ENCODE results near the gene CIDEB. TPM values are rescaled to one million over a fixed set of nuclear protein-coding genes. Genes with fewer than 3 reads are reported as not detected.
A peak's percentile ranks its signal among the peaks of the same experiment; 100 is the strongest.

CIDEB gene
- total and polyA plus RNA-seq, 2 of the 13 experiments (the other 11 are each of a cell fraction or from before 2014, with no cell fraction given), result 35.8 to 110 TPM

GRCh38 chr14:24343795-24344660, 36.3 kb upstream of the CIDEB start (continued):
- TF ChIP-seq MAX (IDR thresholded peaks at IDR 0.05) (peak; percentile 75), ATF1 (CRISPR knock-in tag; IDR thresholded peaks at IDR 0.05) (no peak), KLF6 (CRISPR knock-in tag; IDR thresholded peaks at IDR 0.05) (no peak), ZNF441 (CRISPR knock-in tag; IDR thresholded peaks at IDR 0.05; ENCODE audit: borderline replicate concordance) (0 out of 2 replicates have a peak, but pooled peaks have one; percentile 56), ESRRA (CRISPR knock-in tag; IDR thresholded peaks at IDR 0.05; ENCODE audit: low read depth) (peak; percentile 48; the same call in 1 of the 2 replicates), ZNF644 (CRISPR knock-in tag; IDR thresholded peaks at IDR 0.05; ENCODE audit: low read depth) (peak; percentile 69; the same call in 1 of the 2 replicates), DPF2 (CRISPR knock-in tag; IDR thresholded peaks at IDR 0.05; ENCODE audit: borderline replicate concordance, low read depth) (no peak), TOE1 (CRISPR knock-in tag; IDR thresholded peaks at IDR 0.05) (no peak), ZNF121 (CRISPR knock-in tag; IDR thresholded peaks at IDR 0.05) (no peak), ETV5 (CRISPR knock-in tag; IDR thresholded peaks at IDR 0.05; ENCODE audit: borderline replicate concordance) (no peak), MNT (IDR thresholded peaks at IDR 0.05) (0 out of 2 replicates have a peak, but pooled peaks have one; percentile 24), SMARCC2 (IDR thresholded peaks at IDR 0.05) (no peak), ZNF18 (CRISPR knock-in tag; IDR thresholded peaks at IDR 0.05; ENCODE audit: insufficient replicate concordance) (peak; percentile 50), ZNF639 (CRISPR knock-in tag; conservative IDR thresholded peaks at IDR 0.05) (no peak), CTCF (CRISPR knock-in tag; IDR thresholded peaks at IDR 0.05) (no peak), LBX2 (CRISPR knock-in tag; IDR thresholded peaks at IDR 0.05; ENCODE audit: borderline replicate concordance) (no peak), ISL2 (CRISPR knock-in tag; IDR thresholded peaks at IDR 0.05) (no peak), ZNF446 (CRISPR knock-in tag; IDR thresholded peaks at IDR 0.05) (no peak), NFE2 (CRISPR knock-in tag; IDR thresholded peaks at IDR 0.05) (no peak), REPIN1 (CRISPR knock-in tag; IDR thresholded peaks at IDR 0.05; ENCODE audit: borderline replicate concordance, low read depth) (no peak), XBP1 (CRISPR knock-in tag; IDR thresholded peaks at IDR 0.05) (no peak), PPARG (CRISPR knock-in tag; conservative IDR thresholded peaks at IDR 0.05) (no peak; the same call in 1 of the 2 replicates), CREB1 (IDR thresholded peaks at IDR 0.05) (no peak), CREB1 (CRISPR knock-in tag; IDR thresholded peaks at IDR 0.05) (no peak)

Data from HepG2 (cell line).